ENCODE results near the gene IQSEC3.
A peak's percentile ranks its signal among the peaks of the same experiment; 100 is the strongest.
"Not testable (repeated sequence)": the region's sequence is repeated elsewhere in the genome, so short reads cannot be mapped to it uniquely, and the experiment has no call there.

IQSEC3 gene

GRCh38 chr12:214003-214741 lies 147.6 kb downstream of the IQSEC3 start, which contains the start of gene SLC6A12:
TSS of gene SLC6A12 (minus strand) at chr12:214157. CDS start at chr12:209986, 4,171 bp downstream.
- ChIA-PET POLR2A (interaction anchor here (0.5 kb wide), 1 partner anchor 137 kb away, joined by 5 read pairs; no protein-coding TSS in a partner anchor), CTCF (no interaction called here)
- Histone ChIP-seq H3K9me3 (ENCODE audit: control insufficient read depth, insufficient read depth, low read depth, low read length) (no peaks in the 10 kb centered on the region), H3K36me3 (ENCODE audit: control insufficient read depth in 2 of 2, insufficient read depth in 1 of 2, low read length in 2 of 2) (no peaks in the 10 kb centered on the region), H3K4me1 (ENCODE audit: control insufficient read depth, insufficient read depth, low read length) (no peaks in the 10 kb centered on the region), H3K27ac (ENCODE audit: extremely low read depth, low read depth, low read length) (no peak within 1 kb of the TSS), H3K4me3 (ENCODE audit: low read depth, low read length) (no peak within 1 kb of the TSS)
- TF ChIP-seq GFI1B (tag by site-specific recombination; IDR thresholded peaks at IDR 0.05) (no peak), ZNF561 (tag by site-specific recombination; IDR thresholded peaks at IDR 0.05; ENCODE audit: borderline replicate concordance) (no peak), OVOL3 (tag by site-specific recombination; IDR thresholded peaks at IDR 0.05) (no peak), ZNF571 (tag by site-specific recombination; IDR thresholded peaks at IDR 0.05) (no peak), EGR2 (tag by site-specific recombination; IDR thresholded peaks at IDR 0.05; ENCODE audit: low read depth) (peak; percentile 45), ZNF138 (tag by site-specific recombination; IDR thresholded peaks at IDR 0.05; ENCODE audit: borderline replicate concordance) (no peak), PRDM1 (tag by site-specific recombination; IDR thresholded peaks at IDR 0.05) (peak; percentile 49; the same call in 1 of the 2 replicates), ZFHX2 (tag by site-specific recombination; conservative IDR thresholded peaks at IDR 0.05) (peak; percentile 67), ZNF398 (tag by site-specific recombination; IDR thresholded peaks at IDR 0.05) (peak; percentile 78), ZNF664 (tag by site-specific recombination; IDR thresholded peaks at IDR 0.05) (no peak), ZIC2 (tag by site-specific recombination; IDR thresholded peaks at IDR 0.05) (peak; percentile 15; the same call in 1 of the 2 replicates), GLIS2 (tag by site-specific recombination; IDR thresholded peaks at IDR 0.05) (0 out of 2 replicates have a peak, but pooled peaks have one; percentile 9), ZNF549 (tag by site-specific recombination; IDR thresholded peaks at IDR 0.05) (no peak)

- CTCF ChIA-PET = no interaction called here
- no peak overlapping the region for H3K27ac ChIP-seq (ENCODE audit: extremely low read depth, low read depth, low read length)
- POLR2A ChIA-PET = no interaction called here
- H3K9me3 ChIP-seq (ENCODE audit: control insufficient read depth, insufficient read depth, low read depth, low read length) = no peaks in the 10 kb centered on the region
- no peaks in the 10 kb centered on the region for H3K36me3 ChIP-seq (ENCODE audit: control insufficient read depth in 2 of 2, insufficient read depth in 1 of 2, low read length in 2 of 2)
- H3K4me1 ChIP-seq (ENCODE audit: control insufficient read depth, insufficient read depth, low read length) = no peaks in the 10 kb centered on the region; the same call in 1 of the 2 replicates
- no peak for TF ChIP-seq PBX3 (CRISPR knock-in tag; IDR thresholded peaks at IDR 0.05)
- H3K4me3 ChIP-seq (ENCODE audit: low read depth, low read length) = no peak overlapping the region
Measured at GRCh38 chr12:215116-215515, 148.5 kb downstream of the IQSEC3 start.

GRCh38 chr12:217029-217428 lies 150.5 kb downstream of the IQSEC3 start:
- H3K36me3 ChIP-seq (ENCODE audit: control insufficient read depth in 2 of 2, insufficient read depth in 1 of 2, low read length in 2 of 2); H3K4me3 ChIP-seq (ENCODE audit: low read depth, low read length); POLR2A ChIA-PET; H3K4me1 ChIP-seq (ENCODE audit: control insufficient read depth, insufficient read depth, low read length); H3K9me3 ChIP-seq (ENCODE audit: control insufficient read depth, insufficient read depth, low read depth, low read length); H3K27ac ChIP-seq (ENCODE audit: extremely low read depth, low read depth, low read length): not testable (repeated sequence)
- CTCF ChIA-PET = interaction anchor here (0.6 to 0.8 kb wide), 2 partner anchors 64 to 99 kb away, joined by 3 to 4 read pairs; no protein-coding TSS in a partner anchor
- TF ChIP-seq ZBTB17 (tag by site-specific recombination; IDR thresholded peaks at IDR 0.05) (peak; percentile 63), ZNF366 (tag by site-specific recombination; conservative IDR thresholded peaks at IDR 0.05) (peak; percentile 99)
